NB4 (cell line): ENCODE data around the gene TPP2.

Experiments
- POLR2A ChIP-seq: IDR thresholded peaks from 2 replicates; pipeline ENCODE4 v1.6.1; 2011; ENCODE audit warnings: mild to moderate bottlenecking; ENCODE audit not compliant: insufficient read length; ENCODE audit errors: extremely low read depth
- TF ChIP-seq, protein P1 (sequence below): IDR thresholded peaks from one replicate; pipeline ENCODE4 v1.5.1; 2012; ENCODE audit warnings: low read depth, low read length

DNA sequence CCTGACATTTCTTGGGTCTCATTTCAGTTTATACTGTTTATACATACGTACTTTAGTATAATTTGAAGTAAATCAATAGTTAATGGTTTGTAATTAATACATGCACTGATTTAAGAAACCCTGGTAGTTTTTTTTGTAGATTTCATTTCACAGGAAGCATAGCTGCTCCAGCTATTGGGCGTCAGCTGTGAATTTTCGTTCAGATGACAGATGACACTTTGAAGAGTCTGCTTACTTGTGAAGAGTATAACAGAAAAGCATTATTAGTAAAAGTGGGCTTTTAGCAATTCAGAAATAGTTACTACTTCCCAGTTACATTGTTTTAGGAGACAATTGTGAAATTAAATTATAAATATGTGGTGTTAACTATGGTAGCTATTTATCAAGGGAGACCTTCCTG is 53.7 kb downstream of the TPP2 start:
- TF ChIP-seq POLR2A: no peak
- TF ChIP-seq, protein P1, sequence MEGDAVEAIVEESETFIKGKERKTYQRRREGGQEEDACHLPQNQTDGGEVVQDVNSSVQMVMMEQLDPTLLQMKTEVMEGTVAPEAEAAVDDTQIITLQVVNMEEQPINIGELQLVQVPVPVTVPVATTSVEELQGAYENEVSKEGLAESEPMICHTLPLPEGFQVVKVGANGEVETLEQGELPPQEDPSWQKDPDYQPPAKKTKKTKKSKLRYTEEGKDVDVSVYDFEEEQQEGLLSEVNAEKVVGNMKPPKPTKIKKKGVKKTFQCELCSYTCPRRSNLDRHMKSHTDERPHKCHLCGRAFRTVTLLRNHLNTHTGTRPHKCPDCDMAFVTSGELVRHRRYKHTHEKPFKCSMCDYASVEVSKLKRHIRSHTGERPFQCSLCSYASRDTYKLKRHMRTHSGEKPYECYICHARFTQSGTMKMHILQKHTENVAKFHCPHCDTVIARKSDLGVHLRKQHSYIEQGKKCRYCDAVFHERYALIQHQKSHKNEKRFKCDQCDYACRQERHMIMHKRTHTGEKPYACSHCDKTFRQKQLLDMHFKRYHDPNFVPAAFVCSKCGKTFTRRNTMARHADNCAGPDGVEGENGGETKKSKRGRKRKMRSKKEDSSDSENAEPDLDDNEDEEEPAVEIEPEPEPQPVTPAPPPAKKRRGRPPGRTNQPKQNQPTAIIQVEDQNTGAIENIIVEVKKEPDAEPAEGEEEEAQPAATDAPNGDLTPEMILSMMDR: no peak
